HG02981 (cell line): ENCODE measurements around the gene SGIP1.
"Not testable (repeated sequence)": the region's sequence is repeated elsewhere in the genome, so short reads cannot be mapped to it uniquely, and the experiment has no call there.

ENCODE experiments used
- ATAC-seq: cut with Tn5 transposase; IDR thresholded peaks from one replicate; pipeline ENCODE4 v1.9.1; 2021; ENCODE audit warnings: mild to moderate bottlenecking, moderate library complexity; ENCODE audit not compliant: unreplicated experiment

SGIP1 gene

GRCh38 chr1:66552829-66553228 is 18.9 kb downstream of the SGIP1 start:
- no peak for ATAC-seq

DNA sequence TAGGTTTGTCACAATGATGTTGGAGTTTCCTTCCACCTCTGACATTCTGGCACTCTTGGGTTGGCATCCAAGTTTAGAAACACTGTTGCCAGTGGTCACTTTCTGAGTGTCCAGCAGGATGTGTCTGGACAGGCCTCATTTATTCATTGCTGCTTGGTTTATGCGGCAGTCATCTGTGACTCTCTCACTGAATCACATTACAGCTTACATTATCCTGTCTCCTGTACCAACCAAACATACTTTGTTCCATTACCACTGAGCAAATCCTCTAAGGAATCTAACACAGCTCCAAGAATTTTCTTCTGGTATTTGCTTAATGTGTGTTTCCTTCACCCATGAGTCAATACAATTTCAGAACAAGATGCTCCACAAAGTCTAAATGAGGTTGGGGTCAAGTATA is 19.9 kb downstream of the SGIP1 start:
- ATAC-seq: no peak

DNA sequence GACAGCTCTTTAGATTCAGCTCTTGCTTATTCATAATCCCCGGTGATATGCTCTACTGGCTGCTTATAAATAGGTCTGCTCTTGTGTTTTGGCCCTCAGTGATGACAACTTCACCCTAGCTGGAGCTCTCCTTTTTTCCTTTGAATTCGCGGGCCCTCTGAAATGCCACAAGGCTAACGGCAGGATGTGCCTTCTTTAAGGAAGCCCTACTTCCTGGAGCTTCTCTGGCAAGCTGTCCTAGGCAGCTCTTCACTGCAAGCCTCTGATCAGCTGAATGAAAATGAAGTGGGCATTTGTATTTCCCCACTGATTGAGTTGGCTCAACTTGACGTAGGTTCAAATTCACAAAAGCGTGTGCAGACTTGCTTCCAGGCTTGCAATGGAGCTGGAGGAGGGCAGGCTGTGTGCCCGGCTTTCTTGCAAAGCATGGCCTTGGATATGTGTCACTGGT is 22.2 kb downstream of the SGIP1 start:
- no peak for ATAC-seq

GRCh38 chr1:66557157-66557556 is 23.2 kb downstream of the SGIP1 start:
- no peak for ATAC-seq

DNA sequence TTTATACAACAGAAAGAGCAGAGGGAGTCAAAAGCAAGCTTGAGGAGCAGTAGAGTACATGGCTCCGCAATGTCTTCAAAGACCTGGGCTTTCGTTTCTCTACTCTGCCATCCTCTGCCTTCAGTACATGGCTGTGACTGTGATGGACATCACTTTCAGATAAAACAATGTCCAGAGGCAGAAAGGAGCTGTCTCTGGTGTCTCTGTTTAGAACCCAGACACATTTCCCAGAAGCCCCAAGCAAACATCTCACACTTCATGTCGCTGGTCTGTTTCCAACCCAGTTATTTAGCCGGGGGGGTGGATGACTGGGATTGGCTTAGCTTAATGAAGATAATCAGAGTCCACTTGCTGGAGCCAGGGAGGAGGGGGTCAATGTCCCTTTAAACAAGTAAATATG is 25.6 kb downstream of the SGIP1 start:
- no peak for ATAC-seq

DNA sequence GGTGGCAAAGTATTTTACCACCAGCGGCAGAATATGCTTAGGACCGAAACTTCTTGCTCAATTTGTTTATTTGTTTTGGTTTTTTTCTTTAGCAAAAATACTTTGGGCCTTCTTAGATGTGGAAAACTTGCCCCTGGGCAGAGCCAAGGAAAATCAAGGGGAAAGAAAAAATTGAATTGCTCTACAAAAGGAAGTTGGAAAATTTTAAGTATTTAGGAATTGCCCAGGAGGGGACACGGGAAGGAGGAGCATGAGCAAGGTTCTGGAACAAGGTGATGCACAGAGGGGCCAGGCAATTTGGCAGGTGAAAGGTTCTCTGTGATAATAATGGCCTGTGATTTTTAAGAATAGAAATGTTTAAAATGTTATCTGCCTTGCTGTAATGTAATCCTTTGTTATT is 28.6 kb downstream of the SGIP1 start:
- ATAC-seq: no peak

- ATAC-seq: no peak
Observed at GRCh38 chr1:66563094-66563800, 29.3 kb downstream of the SGIP1 start.

DNA sequence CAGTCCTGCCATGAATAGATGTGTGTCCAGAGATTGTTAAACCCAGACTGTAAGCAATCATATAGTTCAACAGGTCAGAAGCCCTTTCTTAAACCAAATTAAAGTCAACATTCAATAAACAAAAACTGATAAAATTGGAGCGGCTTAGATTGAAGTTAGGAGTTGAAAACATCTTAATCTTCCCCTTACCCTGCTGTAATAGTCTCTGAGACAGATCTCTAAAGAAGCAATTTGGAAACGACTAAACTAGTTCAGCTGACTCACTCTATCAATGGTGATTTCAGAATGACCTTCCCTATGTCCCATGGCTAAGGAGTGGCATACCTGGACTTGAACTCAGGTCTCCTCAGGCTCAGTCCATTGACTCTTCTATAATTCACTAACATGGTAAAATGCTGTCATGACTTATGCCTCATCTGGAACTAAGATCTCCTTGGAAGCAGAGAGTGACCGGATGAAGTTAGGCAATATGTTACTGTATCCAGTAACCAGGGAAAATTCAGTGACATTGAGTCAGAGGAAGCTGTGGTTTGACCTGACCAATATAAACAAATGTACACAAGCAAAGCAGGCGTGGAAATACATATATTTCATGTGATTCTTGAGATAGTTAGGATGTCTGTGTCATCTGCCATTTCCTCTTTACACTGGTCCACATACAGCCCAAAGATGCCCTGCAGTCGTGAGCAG is 30.1 kb downstream of the SGIP1 start:
- ATAC-seq: no peak

GRCh38 chr1:66570196-66570595 is 36.2 kb downstream of the SGIP1 start:
- ATAC-seq: no peak

GRCh38 chr1:66571789-66572188 is 37.8 kb downstream of the SGIP1 start:
- ATAC-seq: no peak

GRCh38 chr1:66575739-66576138 is 41.8 kb downstream of the SGIP1 start:
- no peak for ATAC-seq

GRCh38 chr1:66576645-66577044 is 42.7 kb downstream of the SGIP1 start:
- ATAC-seq: no peak

DNA sequence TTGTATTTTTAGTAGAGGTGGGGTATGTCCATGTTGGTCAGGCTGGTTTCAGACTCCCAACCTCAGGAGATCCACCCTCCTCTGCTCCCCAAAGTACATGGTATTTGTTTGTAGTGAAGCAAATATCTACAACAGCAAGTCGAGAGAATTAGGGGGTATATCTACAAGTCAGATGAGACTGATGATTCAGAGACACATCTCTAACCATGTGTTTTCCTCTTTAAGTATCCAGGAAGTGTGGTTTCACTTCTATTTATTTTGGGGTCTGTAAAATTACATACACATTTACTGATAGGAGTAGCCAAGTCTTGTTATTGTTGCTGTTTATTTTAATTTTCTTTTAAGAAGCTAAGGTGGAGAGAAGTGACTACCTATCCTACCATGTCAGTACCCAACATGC is 44.9 kb downstream of the SGIP1 start:
- no peak for ATAC-seq

DNA sequence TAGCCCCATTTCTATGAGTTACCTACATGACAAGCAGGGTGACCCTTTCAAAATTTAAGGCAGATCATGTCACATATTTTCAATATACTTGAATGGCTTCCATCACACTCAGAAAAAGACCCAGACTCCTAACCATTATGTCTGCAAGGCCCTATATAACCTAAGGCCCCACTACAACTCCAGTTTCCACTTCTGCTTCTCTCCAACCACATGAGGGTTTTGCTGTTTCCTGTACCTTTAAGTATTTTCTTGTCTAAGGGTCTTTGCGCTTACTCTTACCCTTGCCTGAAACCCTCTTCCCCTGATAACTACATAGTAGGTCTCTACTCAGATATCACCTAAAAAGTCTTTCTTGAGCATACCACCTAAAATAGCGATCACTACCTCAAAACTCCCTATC is 46.1 kb downstream of the SGIP1 start:
- ATAC-seq: no peak

DNA sequence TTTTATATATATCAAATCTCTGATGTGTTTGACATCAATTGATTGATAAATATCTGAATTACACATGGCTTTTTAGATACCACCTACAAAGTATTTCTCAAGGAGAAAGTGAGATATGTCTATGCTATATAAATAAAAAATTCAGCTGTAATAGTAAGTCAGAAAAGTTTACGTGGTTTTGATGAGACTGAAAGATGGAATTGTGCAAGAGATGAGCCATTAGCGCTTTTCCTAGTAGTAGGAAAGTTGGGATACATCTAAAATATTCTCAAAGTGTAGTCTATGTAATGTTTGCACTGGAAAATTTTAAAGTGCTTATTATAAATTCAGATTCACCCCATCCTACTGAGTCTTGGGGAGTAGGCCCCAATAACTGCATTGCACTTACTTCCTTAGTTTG is 49.1 kb downstream of the SGIP1 start:
- no peak for ATAC-seq

- no peak for ATAC-seq
Observed at GRCh38 chr1:66585002-66585401, 51.0 kb downstream of the SGIP1 start.

DNA sequence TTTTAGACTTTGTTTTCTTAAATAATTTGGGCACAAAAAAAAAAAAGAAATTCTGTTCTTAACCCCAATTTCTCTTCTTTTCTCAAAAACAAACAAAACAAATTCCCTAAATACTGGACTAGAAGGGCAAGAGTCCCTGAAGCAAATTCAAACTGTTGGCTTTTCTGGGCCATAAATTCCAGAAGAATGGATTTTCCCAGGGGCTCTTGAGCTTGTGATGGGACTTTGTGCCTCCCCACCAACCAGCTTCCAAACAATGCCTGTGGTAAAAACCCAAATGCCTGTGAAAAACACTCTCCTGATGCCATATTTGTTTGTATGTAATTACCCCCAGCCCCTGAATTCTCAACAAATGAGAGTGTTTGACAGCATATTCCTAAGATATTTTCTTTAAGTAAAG is 55.4 kb downstream of the SGIP1 start:
- ATAC-seq: no peak

DNA sequence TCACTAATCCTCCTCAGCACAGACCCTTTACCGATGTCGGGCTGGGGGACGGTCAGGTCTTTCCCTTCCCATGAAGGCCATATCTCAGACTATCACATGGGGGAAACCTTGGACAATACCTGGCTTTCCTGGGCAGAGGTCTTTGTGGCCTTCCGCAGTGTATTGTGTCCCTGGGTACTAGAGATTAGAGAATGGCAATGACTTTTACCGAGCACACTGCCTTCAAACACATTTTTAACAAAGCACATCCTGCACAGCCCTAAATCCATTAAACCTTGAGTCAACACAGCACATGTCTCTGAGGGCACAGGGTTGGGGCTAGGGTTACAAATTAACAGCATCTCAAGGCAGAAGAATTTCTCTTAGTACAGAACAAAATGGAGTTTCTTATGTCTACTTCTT is 58.2 kb downstream of the SGIP1 start:
- not testable (repeated sequence) for ATAC-seq

GRCh38 chr1:66596191-66596590 is 62.2 kb downstream of the SGIP1 start:
- no peak for ATAC-seq

- no peak for ATAC-seq
Observed at GRCh38 chr1:66597500-66597899, 63.5 kb downstream of the SGIP1 start.

DNA sequence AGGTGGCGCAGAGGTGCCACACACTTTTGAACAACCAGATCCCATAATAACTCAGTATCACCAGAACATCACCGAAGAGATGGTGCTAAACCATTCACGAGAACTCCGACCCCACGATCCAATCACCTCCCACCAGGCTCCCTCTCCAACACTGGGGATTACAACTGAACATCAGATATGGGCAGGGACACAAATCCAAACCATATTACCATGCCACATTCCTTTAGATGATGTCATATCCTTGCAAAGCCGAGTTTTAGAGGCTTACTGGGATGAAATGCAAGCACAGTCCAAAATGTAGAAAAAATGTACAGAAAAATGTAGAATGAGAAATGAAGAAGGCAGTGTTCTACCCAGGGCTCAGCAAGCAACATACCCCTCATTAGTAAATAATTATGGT is 64.7 kb downstream of the SGIP1 start:
- ATAC-seq: no peak

DNA sequence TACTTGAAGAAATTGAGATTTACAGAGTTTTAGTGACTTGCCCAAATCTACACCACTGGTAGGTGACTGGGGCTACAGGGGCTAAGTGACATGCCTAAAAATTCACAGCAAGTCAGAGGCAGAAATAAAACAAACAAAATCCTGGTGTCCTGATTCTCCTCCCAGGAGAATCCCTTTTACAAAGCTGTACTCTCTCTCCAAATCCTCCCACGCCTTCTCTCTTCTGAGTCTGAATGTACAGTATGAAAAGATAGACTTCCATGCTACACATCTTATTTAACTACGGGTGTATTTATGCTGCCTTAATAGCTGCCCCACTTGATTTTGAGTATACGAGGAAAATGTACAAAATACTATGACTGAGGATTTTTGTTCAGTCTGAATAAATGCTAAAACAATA is 65.4 kb downstream of the SGIP1 start:
- ATAC-seq: no peak
